Liver (tissue), 9 donors: Measurements from ENCODE around the gene MRPL50. TPM values are rescaled to one million over a fixed set of nuclear protein-coding genes. Genes with fewer than 3 reads are reported as not detected.

Source experiments
- DNase-seq: peaks from one replicate; pipeline ENCODE4 v3.0.0-alpha.2; 2017; ENCODE audit warnings: low spot score
- H3K27ac ChIP-seq, 2 donors: one replicate each; pipeline ENCODE4 v1.7.0; 2013; ENCODE audit warnings: inconsistent platforms in 2 of 2, low read length in 2 of 2, control low read depth in 1 of 2, low read depth in 1 of 2, mild to moderate bottlenecking in 1 of 2
- H3K27me3 ChIP-seq, 4 donors: one replicate each; pipeline versions ENCODE4 v1.6.1 to v1.7.0; 2013; ENCODE audit warnings: low read length in 3 of 4, inconsistent platforms in 1 of 4, mild to moderate bottlenecking in 1 of 4, moderate library complexity in 1 of 4; ENCODE audit not compliant: control insufficient read depth in 4 of 4, insufficient read depth in 4 of 4
- H3K36me3 ChIP-seq, 4 donors: one replicate each; pipeline versions ENCODE4 v1.6.1 to v1.7.0; 2013; ENCODE audit warnings: low read length in 3 of 4, mild to moderate bottlenecking in 3 of 4, low read depth in 1 of 4, moderate library complexity in 1 of 4; ENCODE audit not compliant: control insufficient read depth in 4 of 4, insufficient read depth in 3 of 4
- H3K4me1 ChIP-seq, 4 donors: one replicate each; pipeline versions ENCODE4 v1.6.1 to v1.7.0; 2013; ENCODE audit warnings: low read length in 3 of 4, mild to moderate bottlenecking in 3 of 4, moderate library complexity in 1 of 4; ENCODE audit not compliant: control insufficient read depth in 4 of 4, insufficient read depth in 4 of 4
- H3K4me3 ChIP-seq, 3 donors: one replicate each; pipeline versions ENCODE4 v1.6.1 to v1.7.0; 2013; ENCODE audit warnings: low read length in 3 of 3, control low read depth in 1 of 3, low read depth in 1 of 3, mild to moderate bottlenecking in 1 of 3
- H3K9ac ChIP-seq, 2 donors: one replicate each; pipeline ENCODE4 v1.7.0; 2013; ENCODE audit warnings: low read length in 2 of 2, mild to moderate bottlenecking in 2 of 2, moderate library complexity in 2 of 2, control low read depth in 1 of 2, low read depth in 1 of 2
- H3K9me3 ChIP-seq, 4 donors: one replicate each; pipeline versions ENCODE4 v1.6.1 to v1.7.0; 2013; ENCODE audit warnings: low read length in 3 of 4; ENCODE audit not compliant: control insufficient read depth in 4 of 4
- FOXA1 ChIP-seq: IDR thresholded peaks from 2 replicates; pipeline ENCODE4 v1.6.1; 2016; ENCODE audit warnings: antibody characterized with exemption
- FOXA2 ChIP-seq: IDR thresholded peaks from 2 replicates; pipeline ENCODE4 v1.6.1; 2016; ENCODE audit warnings: antibody characterized with exemption
- GABPA ChIP-seq, 2 donors: IDR thresholded peaks in 1 of 2; conservative IDR thresholded peaks in 1 of 2; 2 replicates each; pipeline ENCODE4 v1.6.1; 2016; ENCODE audit warnings: antibody characterized with exemption in 2 of 2, mild to moderate bottlenecking in 1 of 2, moderate library complexity in 1 of 2
- HNF4A ChIP-seq, 2 donors: conservative IDR thresholded peaks; 2 replicates each; pipeline ENCODE4 v1.6.1; 2016; ENCODE audit warnings: antibody characterized with exemption in 2 of 2, mild to moderate bottlenecking in 2 of 2
- HNF4G ChIP-seq: IDR thresholded peaks from 2 replicates; pipeline ENCODE4 v1.6.1; 2016; ENCODE audit warnings: antibody characterized with exemption
- JUND ChIP-seq, 2 donors: IDR thresholded peaks; 2 replicates each; pipeline ENCODE4 v1.6.1; 2016; ENCODE audit warnings: antibody characterized with exemption in 2 of 2
- NR2F2 ChIP-seq: IDR thresholded peaks from 2 replicates; pipeline ENCODE4 v1.6.1; 2016; ENCODE audit warnings: antibody characterized with exemption
- RAD21 ChIP-seq, 2 donors: IDR thresholded peaks; 2 replicates each; pipeline ENCODE4 v1.6.1; 2016; ENCODE audit warnings: antibody characterized with exemption in 2 of 2, mild to moderate bottlenecking in 2 of 2
- RXRA ChIP-seq, 2 donors: IDR thresholded peaks; 2 replicates each; pipeline ENCODE4 v1.6.1; 2017 to 2018; ENCODE audit warnings: antibody characterized with exemption in 2 of 2, mild to moderate bottlenecking in 1 of 2
- SP1 ChIP-seq: IDR thresholded peaks from 2 replicates; pipeline ENCODE4 v1.6.1; 2018; ENCODE audit warnings: antibody characterized with exemption, mild to moderate bottlenecking
- TAF1 ChIP-seq: conservative IDR thresholded peaks from 2 replicates; pipeline ENCODE4 v1.6.1; 2016; ENCODE audit warnings: antibody characterized with exemption, mild to moderate bottlenecking
- YY1 ChIP-seq: IDR thresholded peaks from 2 replicates; pipeline ENCODE4 v1.6.1; 2016; ENCODE audit warnings: antibody characterized with exemption, mild to moderate bottlenecking
- WGBS: extraction: QIAGEN DNeasy Blood & Tissue Kit; methylation state at CpG from one replicate; pipeline ENCODE4 v1.1.7; 2013; 5-methylcytosine and 5-hydroxymethylcytosine counted together
- polyA plus RNA-seq, 2 donors: library from polyadenylated mRNA; stranded (reverse) in 1 of 2; unstranded in 1 of 2; fragments of 200-250 nt in 1 of 2; fragments of >200 nt in 1 of 2; fragmentation: Nextera tagmentation in 1 of 2; extraction: Ambion mirVana in 1 of 2; gene quantifications; one replicate each; pipeline versions ENCODE4 v1.2.1 to v1.2.3, GENCODE V29; 2013 to 2015
- total RNA-seq, 2 donors: library from RNA; depleted of rRNA; stranded (reverse); fragments of >200 nt; gene quantifications; one replicate each; pipeline ENCODE4 v1.2.3, GENCODE V29; 2014
- TF ChIP-seq, protein P1 (sequence below): IDR thresholded peaks from 2 replicates; pipeline ENCODE4 v1.6.1; 2016; ENCODE audit warnings: antibody characterized with exemption
- TF ChIP-seq, protein P2 (sequence below): IDR thresholded peaks from 2 replicates; pipeline ENCODE4 v1.6.1; 2016; ENCODE audit warnings: antibody characterized with exemption, mild to moderate bottlenecking
- TF ChIP-seq, protein P3 (sequence below): fragments of 150-350 bp; IDR thresholded peaks from 2 replicates; pipeline ENCODE4 v1.5.1; 2017; ENCODE audit warnings: improper control_type of control experiment, low read depth, low read length; ENCODE audit not compliant: missing input control
- donor health status: healthy.
- donor health status: healthy.
- donor health status: healthy.
- donor health status: healthy.
- donor health status: healthy.

The MRPL50 gene
- total and polyA plus RNA-seq, 4 donors, result 5.7 to 12.3 (median 10.5) TPM

DNA sequence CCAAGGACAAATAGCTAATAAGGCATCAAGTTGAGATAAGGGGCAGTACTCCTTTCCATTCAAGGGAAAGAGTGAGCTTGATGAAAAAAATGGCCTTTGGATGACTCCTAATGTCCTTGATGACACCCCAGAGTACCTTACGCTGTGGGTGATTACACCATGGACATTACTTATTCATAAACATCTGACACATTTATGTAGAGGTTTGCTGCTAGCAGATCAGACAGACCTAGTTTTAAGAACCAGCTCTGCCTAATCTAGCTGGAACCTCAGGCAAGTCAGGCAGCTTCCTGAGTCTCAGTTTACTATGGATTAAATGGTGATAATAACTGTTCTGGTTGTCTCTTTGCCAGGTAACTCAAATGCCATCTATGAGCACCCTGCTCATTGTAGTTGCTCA is 34.3 kb upstream of the MRPL50 start:
- peak overlapping the region; percentile 73 to 88 (median 77) for H3K4me3 ChIP-seq
- WGBS, result 27% methylated on average over 1 of the region's 1 CpG
- peaks cover 2 to 42% (median 22%) of the 10 kb centered on the region in 4 donors for H3K36me3 ChIP-seq
- TF ChIP-seq RXRA (IDR thresholded peaks at IDR 0.05) (no peak), SP1 (no peak), FOXA1 (no peak), HNF4A (conservative IDR thresholded peaks at IDR 0.05) (no peak), RAD21 (IDR thresholded peaks at IDR 0.05) (peak in 1 of 2 donors; percentile 3), JUND (IDR thresholded peaks at IDR 0.05) (no peak)
- TF ChIP-seq, protein P1, sequence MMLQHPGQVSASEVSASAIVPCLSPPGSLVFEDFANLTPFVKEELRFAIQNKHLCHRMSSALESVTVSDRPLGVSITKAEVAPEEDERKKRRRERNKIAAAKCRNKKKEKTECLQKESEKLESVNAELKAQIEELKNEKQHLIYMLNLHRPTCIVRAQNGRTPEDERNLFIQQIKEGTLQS, result no peak
- TF ChIP-seq, protein P2, sequence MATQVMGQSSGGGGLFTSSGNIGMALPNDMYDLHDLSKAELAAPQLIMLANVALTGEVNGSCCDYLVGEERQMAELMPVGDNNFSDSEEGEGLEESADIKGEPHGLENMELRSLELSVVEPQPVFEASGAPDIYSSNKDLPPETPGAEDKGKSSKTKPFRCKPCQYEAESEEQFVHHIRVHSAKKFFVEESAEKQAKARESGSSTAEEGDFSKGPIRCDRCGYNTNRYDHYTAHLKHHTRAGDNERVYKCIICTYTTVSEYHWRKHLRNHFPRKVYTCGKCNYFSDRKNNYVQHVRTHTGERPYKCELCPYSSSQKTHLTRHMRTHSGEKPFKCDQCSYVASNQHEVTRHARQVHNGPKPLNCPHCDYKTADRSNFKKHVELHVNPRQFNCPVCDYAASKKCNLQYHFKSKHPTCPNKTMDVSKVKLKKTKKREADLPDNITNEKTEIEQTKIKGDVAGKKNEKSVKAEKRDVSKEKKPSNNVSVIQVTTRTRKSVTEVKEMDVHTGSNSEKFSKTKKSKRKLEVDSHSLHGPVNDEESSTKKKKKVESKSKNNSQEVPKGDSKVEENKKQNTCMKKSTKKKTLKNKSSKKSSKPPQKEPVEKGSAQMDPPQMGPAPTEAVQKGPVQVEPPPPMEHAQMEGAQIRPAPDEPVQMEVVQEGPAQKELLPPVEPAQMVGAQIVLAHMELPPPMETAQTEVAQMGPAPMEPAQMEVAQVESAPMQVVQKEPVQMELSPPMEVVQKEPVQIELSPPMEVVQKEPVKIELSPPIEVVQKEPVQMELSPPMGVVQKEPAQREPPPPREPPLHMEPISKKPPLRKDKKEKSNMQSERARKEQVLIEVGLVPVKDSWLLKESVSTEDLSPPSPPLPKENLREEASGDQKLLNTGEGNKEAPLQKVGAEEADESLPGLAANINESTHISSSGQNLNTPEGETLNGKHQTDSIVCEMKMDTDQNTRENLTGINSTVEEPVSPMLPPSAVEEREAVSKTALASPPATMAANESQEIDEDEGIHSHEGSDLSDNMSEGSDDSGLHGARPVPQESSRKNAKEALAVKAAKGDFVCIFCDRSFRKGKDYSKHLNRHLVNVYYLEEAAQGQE, result no peak
- TF ChIP-seq, protein P3, sequence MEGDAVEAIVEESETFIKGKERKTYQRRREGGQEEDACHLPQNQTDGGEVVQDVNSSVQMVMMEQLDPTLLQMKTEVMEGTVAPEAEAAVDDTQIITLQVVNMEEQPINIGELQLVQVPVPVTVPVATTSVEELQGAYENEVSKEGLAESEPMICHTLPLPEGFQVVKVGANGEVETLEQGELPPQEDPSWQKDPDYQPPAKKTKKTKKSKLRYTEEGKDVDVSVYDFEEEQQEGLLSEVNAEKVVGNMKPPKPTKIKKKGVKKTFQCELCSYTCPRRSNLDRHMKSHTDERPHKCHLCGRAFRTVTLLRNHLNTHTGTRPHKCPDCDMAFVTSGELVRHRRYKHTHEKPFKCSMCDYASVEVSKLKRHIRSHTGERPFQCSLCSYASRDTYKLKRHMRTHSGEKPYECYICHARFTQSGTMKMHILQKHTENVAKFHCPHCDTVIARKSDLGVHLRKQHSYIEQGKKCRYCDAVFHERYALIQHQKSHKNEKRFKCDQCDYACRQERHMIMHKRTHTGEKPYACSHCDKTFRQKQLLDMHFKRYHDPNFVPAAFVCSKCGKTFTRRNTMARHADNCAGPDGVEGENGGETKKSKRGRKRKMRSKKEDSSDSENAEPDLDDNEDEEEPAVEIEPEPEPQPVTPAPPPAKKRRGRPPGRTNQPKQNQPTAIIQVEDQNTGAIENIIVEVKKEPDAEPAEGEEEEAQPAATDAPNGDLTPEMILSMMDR, result no peak
- peaks cover 0 to 59% (median 29%) of the 10 kb centered on the region in 4 donors for H3K4me1 ChIP-seq
- no peak for DNase-seq
- peak overlapping the region; percentile 91 to 93 for H3K27ac ChIP-seq
- no peaks in the 10 kb centered on the region for H3K27me3 ChIP-seq
- H3K9ac ChIP-seq, result peak overlapping the region; percentile 76 to 100
- no peaks in the 10 kb centered on the region for H3K9me3 ChIP-seq

DNA sequence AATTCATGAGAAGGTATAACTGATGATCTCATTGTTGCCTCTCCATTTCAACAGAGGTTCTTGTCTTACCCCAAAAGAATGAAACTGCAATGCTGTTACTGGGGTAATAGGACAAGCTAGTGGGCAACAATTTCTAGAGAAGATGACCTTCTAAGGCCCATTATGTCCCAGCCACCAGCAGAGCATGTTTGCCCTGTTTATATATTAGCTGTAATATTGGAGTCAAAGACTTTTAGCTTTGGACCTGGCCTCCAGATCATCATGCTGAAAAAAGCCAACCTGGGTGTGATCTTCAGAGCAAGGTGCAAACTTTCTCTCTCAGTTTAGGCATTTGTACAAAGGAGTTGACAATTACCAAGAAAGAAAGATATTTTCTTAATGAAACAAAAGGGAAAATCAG is 33.8 kb upstream of the MRPL50 start:
- no peak for DNase-seq
- Histone ChIP-seq H3K4me1 (peaks cover 0 to 58% (median 29%) of the 10 kb centered on the region in 4 donors), H3K36me3 (peaks cover 2 to 48% (median 26%) of the 10 kb centered on the region in 4 donors), H3K4me3 (peak overlapping the region; percentile 41 to 88 (median 73)), H3K27ac (peak overlapping the region; percentile 91 to 93), H3K9ac (peak overlapping the region in 1 of 2 donors; percentile 100), H3K27me3 (no peaks in the 10 kb centered on the region), H3K9me3 (no peaks in the 10 kb centered on the region)
- TF ChIP-seq FOXA1 (peak; percentile 6), HNF4A (conservative IDR thresholded peaks at IDR 0.05) (peak; percentile 9 to 42), NR2F2 (peak; percentile 30), GABPA (IDR thresholded peaks at IDR 0.05 in 1 of 2, conservative IDR thresholded peaks at IDR 0.05 in 1 of 2) (no peak)

DNA sequence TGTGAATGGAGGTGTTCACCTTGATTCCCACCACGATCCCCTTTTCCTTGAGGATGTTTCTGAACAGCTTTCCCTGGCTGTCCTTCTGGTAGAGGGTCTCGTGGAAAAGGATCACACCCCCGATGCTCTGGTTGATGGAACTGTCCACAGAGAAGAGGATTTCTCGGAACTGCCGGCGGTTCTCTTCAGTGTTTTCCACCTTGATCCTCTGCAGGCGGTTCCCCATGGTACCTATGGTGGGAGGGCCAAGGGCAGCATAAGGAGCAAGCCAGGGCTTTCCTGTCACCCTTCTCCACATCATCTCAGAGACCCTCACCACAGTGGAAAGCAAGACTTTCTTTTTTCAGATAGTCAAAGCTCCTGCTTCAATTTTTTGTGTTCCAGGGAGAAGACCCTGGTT is 31.3 kb upstream of the MRPL50 start:
- Histone ChIP-seq H3K9me3 (no peaks in the 10 kb centered on the region), H3K4me1 (peaks cover 3 to 63% (median 30%) of the 10 kb centered on the region in 4 donors), H3K27me3 (no peaks in the 10 kb centered on the region), H3K9ac (no peak overlapping the region), H3K4me3 (no peak overlapping the region), H3K27ac (peak overlapping the region in 1 of 2 donors; percentile 19), H3K36me3 (peaks cover 6 to 72% (median 49%) of the 10 kb centered on the region in 4 donors)
- DNase-seq, result no peak
- 87% methylated on average over 7 of the region's 7 CpGs for WGBS
- TF ChIP-seq HNF4G (no peak), YY1 (no peak), HNF4A (conservative IDR thresholded peaks at IDR 0.05) (no peak), GABPA (IDR thresholded peaks at IDR 0.05 in 1 of 2, conservative IDR thresholded peaks at IDR 0.05 in 1 of 2) (no peak), TAF1 (no peak), SP1 (no peak), FOXA2 (no peak), JUND (IDR thresholded peaks at IDR 0.05) (no peak)
- TF ChIP-seq, protein P1, result no peak
- TF ChIP-seq, protein P3, result no peak
- TF ChIP-seq, protein P2, result no peak
